Dedifferentiated amniotic fluid mesenchymal stem cell (primary cell): ENCODE measurements around the gene SDF4.

Experiments
- DNase-seq: peaks from one replicate; pipeline ENCODE4 v3.0.0-alpha.2; 2016; ENCODE audit errors: extremely low spot score

Gene SDF4

GRCh38 chr1:1213345-1214265, 18.2 kb downstream of the SDF4 start, which contains the start of gene TNFRSF4:
Gene TNFRSF4, minus strand, starts transcription at chr1:1214153. Its CDS starts 26 bp downstream, at chr1:1214127.
- DNase-seq, result no peak

- DNase-seq, result no peak
Measured at GRCh38 chr1:1212780-1213344, 18.9 kb downstream of the SDF4 start.

GRCh38 chr1:1211541-1212441, 20.0 kb downstream of the SDF4 start:
- no peak for DNase-seq

- no peak for DNase-seq
Measured at GRCh38 chr1:1210726-1211540, 20.9 kb downstream of the SDF4 start.

- no peak for DNase-seq
Measured at GRCh38 chr1:1208713-1209433, 22.9 kb downstream of the SDF4 start.

- DNase-seq, result no peak
Measured at GRCh38 chr1:1207571-1207892, 24.3 kb downstream of the SDF4 start.

GRCh38 chr1:1206966-1207531, 24.8 kb downstream of the SDF4 start:
- DNase-seq, result no peak

- no peak for DNase-seq
Measured at GRCh38 chr1:1206376-1206965, 25.3 kb downstream of the SDF4 start, which contains the start of gene TNFRSF18. Gene TNFRSF18, minus strand, starts transcription at chr1:1206592. Its CDS starts 21 bp downstream, at chr1:1206571.

GRCh38 chr1:1205769-1206375, 25.9 kb downstream of the SDF4 start:
- DNase-seq, result no peak

- no peak for DNase-seq
Measured at GRCh38 chr1:1204998-1205768, 26.6 kb downstream of the SDF4 start.

GRCh38 chr1:1204425-1204920, 27.3 kb downstream of the SDF4 start:
- DNase-seq, result no peak

GRCh38 chr1:1203561-1204424, 28.0 kb downstream of the SDF4 start:
- DNase-seq, result no peak

- no peak for DNase-seq
Measured at GRCh38 chr1:1202831-1203560, 28.8 kb downstream of the SDF4 start.

GRCh38 chr1:1200876-1201810, 30.7 kb downstream of the SDF4 start:
- no peak for DNase-seq

GRCh38 chr1:1199961-1200875, 31.6 kb downstream of the SDF4 start:
- DNase-seq, result no peak
